GM21367 (cell line): Measurements from ENCODE around the gene SEMA3D.
A peak's percentile ranks its signal among the peaks of the same experiment; 100 is the strongest.

ENCODE experiments used
- ATAC-seq: cut with Tn5 transposase; IDR thresholded peaks from one replicate; pipeline ENCODE4 v1.9.1; 2021; ENCODE audit not compliant: unreplicated experiment

Gene SEMA3D

DNA sequence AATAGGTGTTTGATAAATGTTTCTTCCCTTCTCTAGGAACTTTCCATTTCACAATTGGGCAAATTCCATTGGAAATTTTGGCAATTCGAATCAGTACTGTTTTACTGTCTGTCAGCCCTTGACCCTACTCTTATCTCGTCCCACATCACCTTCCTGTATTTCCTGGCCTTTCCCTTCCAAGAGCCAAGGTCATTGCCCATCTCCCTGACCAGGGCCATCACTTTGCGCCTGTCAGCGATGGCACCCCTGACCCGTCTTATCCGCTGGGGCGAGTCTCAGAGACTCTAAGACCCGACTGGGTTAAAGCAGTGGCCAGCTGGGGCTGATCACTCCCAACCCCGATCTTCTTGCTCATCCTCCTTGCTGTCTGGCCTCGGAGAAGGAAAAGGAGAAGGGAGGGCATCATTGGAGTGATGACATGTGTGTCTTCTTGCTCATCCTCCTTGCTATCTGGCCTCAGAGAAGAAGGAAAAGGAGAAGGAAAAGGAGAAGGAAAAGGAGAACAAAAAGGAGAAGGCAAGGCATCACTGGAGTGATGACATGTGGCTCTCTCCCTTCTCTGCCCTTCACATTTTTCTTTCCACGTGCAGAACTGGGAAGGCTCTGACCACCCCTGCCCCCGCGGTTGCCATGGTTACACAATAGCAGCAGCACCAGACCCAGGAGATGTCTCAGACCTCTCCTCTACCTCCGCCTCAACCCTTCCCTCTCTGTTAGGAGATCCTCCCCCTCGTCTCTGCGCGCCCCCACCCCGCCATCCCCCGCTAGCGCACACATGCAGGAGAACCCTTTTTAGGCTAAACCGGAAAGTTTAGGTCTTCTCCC is 2.0 kb downstream of the SEMA3D start:
- no peak for ATAC-seq

DNA sequence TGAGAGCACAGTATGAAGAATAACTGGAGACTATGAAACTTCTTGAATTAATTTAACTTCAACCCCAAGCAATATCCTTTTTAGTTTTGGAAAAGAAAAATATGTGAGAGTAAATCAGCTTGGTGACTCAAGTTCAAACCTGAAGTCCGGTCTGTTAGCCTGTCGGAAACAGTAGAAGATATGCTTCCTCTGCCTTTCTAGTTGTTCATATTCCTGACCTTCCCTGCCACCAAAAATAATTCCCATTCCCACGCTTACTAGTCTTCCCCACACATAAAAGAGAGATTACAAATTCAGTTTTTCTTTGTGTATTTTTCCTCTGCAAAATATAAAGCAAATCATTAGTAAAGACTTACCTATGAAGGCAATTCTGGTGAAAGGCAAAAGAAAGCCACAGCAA is 3.6 kb downstream of the SEMA3D start:
- ATAC-seq, result no peak

DNA sequence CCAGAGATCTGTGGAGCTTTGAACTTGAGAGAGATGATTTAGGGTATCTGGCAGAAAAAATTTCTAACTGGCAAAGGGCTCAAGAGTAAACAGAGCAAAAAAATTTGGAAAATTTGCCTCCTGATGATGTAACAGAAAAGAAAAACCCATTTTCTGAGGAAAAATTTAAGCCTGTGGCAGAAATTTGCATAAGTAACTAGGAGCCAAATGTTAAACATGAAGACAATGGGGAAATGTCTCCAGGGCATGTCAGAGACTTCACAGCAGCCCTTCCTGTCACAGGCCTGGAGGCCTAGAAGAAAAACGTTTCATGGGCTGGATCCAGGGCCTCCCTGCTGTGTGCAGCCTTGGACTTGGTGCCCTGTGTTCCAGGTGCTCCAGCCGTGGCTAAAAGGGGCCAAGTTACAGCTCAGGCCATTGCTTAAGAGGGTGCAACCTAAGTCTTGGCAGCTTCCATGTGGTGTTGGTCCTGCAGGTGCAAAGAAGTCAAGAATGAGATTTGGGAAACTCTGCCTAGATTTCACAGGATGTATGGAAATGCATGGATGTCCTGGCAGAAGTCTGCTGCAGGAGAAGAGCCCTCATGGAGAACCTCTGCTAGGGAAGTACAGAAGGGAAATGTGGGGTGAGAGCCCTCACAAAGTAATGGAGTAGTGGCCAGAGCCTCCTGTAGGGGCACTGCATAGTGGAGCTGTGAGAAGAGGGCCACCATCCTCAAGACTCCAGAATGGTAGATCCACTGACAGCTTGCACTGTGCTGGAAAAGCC is 8.1 kb downstream of the SEMA3D start:
- ATAC-seq, result no peak

DNA sequence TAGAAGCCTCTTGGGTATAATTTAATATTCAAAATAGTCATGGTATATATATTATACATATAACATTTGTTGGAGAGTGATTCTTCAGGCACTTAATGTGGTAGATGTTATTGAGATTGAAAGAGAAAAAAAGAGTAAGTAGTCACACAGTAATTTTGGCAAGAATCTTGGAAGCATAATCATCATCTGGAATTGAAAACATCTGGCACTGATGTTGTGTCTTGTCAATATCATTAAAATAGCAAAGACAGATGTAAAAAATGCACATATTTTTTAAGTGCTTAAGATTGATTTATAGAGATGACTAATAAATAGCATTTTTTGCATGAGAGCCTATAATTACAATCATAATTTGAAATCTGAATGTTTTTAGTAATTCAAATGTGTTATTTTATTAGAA is 9.5 kb downstream of the SEMA3D start:
- no peak for ATAC-seq

DNA sequence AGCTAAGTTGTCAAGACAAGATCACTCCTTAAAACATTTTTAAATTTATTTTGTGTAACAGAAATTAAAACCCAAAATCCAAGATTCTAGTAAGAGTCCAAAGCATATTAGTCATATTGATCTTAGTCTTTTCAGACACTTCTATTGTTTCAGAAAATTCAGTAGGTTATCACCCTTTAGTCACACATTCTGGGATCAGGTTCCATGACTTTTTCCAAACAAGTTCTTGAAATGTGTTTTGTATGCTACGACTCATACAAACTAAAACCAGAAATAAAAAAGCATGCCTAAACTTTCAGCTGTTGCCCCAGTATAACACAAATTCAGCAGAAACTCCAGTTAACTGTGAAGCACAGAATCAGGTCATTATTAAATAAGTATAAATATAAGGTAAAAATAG is 10.7 kb downstream of the SEMA3D start:
- ATAC-seq, result no peak

DNA sequence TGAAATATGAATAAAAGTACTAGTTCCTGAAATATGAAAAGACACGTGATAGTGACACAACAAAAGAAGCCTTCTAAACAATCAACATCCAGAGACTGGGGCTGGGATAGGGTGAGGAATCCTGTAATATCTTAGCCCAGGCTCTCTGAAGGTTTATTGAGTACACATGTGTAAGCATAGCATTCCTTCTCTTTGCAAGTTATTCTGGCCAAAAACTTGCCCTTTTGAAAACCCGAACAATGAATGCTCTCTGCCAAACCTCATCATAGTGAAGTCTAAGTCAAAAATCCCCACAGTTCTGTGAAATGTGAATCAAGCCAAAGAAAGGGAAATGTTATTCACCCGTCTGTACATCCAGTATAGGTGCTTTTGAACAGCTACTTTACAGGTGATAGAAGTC is 11.6 kb downstream of the SEMA3D start:
- no peak for ATAC-seq

DNA sequence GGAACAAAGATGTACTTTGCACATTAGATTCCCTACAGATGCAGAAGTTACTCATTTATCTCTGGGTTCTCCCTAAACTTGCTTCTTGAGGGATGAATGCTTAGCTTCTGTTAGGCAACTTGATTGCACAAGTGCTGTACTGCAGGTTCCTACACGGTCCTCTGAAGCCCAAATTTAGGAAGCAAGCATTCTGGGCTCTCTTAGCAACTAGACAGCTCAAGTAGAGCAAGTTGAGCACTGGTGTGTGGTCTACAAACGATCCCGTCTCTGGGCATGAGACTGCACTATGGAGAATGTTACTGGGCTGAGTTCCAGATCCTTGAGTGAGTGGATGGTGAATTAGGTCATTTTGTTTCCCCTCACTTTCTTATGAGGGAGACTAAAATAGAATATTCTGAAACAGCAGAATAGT is 14.3 kb downstream of the SEMA3D start:
- no peak for ATAC-seq

DNA sequence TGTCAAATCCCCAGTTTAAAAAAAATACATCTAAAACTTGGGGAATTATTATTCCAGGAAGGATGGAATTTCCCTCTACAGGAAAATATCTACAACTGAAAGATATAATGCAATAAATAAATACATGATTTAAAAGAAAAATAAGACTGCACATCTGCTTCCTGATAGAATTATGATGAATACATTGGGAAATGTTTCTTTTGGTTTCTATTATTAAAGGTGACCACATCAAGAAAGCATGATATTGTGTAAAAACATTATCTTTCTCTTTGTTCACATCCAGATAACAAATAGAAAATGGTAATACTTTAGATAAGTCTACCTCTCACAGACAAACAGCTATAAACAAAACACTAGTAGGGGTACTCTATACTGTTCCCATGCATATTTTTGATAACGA is 19.2 kb downstream of the SEMA3D start:
- ATAC-seq, result no peak

DNA sequence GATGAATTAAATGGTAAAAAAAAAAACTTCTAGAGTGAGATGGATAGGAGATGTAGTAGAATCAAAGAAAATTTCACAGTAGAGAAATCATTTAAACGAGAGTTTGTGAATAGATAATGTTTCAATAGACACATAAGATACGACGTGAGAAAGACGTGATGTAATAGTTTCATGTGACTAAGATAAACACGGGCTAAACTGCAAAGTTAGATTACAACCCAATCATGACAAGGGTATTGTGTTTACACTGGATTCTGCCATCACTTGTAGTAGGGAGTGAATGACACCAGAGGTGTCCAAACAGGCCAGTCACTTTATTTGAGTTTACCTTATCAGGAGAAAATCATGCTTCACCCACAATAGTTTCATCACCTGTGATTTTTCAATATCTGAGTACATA is 21.6 kb downstream of the SEMA3D start:
- ATAC-seq, result no peak

DNA sequence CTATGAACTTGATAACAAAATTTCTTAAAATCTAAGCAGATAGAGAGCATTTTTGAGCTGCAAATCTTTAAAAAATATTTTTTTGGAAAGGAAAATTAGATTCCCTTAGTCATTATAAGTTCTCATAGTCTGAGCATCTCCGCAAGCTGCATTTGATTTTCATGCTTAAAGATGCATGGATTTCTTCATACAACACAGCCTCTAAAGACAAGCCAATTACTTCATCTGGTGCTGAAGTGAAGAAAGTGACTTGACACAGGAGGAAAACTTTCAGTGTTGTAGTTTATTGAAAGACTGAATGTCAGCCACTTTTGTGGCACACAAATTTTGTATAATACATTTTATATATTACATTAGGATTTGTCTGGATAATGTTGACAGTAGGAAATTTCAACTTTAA is 22.5 kb downstream of the SEMA3D start:
- ATAC-seq, result no peak

DNA sequence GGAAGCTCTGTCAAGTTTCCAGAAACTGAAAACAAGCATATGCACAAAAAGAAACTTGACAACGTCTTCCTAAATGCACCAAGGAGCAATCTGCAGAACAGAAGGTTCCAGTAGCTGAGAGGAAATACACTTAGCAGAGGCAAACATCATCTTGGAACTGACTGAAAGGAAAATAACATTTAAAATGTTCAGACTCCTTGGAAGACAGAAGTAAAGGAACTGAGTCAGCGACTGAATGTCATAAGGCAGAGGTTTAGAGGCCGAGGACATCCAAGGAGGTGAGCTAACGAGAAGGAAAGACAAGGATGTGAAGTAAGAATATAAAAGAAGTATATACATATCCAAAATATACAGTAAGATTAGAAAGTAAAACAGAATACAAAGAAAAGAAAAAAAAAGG is 24.1 kb downstream of the SEMA3D start:
- no peak for ATAC-seq

DNA sequence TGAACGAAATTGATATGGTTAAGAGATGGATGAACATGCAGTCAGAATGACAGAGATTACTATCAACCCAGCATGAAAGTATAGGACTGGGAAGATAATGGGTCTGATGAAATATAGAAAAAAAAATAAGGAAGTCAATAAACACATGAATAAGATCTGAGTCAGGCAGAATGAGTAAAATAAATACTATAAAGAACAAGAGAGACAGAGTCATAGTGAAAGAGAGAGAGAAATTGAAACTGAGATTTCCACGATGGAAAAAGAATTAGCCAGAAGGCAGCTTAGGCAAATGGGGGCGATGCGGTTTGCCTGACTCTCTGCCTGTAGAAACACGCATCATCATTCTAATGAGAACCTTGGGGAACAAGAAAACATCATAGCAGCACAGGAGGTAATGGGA is 26.6 kb downstream of the SEMA3D start:
- peak; percentile 83 for ATAC-seq

DNA sequence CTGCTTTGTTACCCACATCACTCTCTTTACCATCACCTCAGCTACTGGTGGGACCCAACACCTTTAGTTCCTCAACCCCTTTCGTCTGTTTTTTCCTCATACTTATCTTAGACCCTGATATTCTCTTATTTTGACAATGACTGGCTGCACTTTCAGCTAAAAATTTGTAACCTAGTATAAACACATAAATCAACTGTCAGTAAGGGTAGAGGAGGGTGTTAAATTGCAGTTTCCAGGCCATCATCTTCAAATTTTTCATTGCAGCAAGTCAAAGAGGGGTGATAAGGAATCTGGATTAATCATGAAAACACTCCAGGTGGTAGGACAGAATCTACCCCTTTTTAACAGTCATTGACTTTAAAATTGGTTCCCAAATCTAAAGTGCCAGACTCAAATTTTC is 27.9 kb downstream of the SEMA3D start:
- no peak for ATAC-seq

DNA sequence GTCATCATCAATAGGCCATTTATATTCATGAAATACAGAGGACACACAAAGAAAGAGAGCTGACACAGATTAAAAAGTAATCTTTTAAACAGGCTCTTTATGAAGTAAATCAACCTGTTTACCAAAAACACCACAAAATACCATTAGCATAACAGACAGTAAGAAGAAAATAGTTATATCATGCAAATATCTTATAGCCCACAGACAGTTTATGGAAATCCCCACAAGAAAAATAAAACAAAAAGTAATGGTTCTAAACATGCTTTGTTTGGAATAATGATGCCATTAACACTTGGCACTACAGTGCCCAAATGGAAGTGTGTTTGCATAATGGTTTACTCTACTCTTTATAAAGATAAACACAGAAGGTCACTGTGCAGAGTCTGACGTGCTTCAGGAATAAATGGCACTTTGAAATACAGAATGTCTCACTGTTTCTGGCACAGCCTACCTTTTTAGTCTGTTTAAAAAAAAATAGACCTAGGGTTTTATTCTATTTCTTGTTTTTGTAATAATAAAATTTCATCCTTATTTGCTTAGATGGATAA is 30.1 kb downstream of the SEMA3D start:
- ATAC-seq, result no peak

DNA sequence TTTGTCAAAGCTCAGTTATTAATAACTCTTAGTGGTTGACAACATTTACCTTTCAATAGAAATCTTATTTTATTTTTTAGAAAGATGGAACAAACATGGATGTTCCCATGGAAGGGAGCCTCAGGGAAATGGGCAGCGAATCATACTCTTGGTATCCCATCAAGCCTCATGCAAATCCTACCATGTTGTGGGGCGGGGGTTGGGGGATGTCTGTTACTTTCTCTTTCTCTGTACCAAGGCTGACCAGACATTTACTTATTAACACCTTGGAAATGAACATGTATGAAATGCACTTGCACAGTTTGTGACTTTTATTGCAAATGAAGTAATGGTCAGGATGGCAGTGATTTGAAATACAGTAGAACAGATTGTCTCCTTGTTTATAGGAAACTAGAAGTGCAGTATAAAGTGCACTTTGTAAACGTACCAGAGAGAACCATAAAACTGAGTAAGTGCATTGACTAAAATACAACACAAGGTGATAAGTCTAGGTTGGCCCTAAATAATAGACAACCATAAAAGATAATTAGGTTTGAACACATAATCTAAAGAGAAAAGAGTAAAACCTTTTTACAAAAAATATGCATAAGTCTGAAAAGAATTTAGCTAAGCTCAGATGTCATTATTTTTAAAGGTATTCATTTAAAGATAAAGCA is 32.4 kb downstream of the SEMA3D start:
- ATAC-seq, result no peak

DNA sequence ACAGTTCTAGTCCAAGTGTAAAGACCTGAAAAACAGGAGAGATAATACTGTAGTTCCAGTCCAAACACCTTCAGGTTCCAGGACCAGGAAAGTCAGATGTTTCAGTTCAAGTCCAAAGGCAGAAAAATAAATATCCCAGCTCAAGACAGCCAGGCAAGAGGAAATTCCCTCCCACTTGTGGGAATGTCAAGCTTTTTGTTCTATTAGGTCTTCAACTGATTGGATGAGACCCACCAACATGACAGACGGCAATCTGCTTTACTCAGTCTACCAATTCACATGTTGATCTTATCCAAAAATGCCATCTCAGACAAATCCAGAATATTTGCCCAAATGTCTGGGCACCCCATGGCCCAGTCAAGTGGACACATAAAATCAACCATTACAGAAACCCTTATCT is 33.1 kb downstream of the SEMA3D start:
- ATAC-seq, result no peak

DNA sequence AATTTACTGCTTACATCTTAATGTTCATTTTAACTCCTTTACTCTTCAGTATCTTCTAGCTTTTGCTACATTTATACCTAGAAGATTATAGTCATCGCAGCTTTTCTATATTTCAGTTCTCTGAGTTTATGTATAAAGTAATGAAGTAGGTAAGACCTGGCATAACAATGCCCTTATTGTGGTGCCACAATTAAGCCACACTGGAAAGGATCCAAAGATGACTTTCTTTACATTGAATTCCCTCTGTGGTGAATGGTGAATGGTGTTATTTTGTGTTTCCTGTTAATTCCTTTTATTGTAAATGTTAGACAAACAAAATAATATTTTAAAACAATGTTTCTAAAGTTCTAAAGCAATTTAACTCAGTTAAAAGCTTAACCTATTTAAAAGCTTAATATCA is 36.2 kb downstream of the SEMA3D start:
- no peak for ATAC-seq

DNA sequence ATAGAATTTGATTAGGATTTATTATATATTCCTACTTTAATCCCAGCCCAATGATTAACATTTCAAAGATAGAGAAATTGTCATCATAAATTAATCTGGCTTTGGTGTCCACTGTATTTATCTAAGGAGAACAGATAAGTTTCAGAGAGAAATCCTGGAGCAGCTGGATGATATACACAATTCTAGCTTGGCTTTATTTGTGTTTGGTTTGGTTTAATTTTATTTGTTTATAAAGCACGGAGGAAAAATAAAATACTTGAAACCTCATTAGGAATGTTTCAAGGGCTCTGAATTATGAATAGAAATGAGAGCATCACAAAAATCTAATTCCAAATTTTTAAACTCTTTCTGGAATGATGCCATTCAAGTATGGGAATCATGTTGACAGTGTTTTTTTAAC is 42.1 kb downstream of the SEMA3D start:
- no peak for ATAC-seq

DNA sequence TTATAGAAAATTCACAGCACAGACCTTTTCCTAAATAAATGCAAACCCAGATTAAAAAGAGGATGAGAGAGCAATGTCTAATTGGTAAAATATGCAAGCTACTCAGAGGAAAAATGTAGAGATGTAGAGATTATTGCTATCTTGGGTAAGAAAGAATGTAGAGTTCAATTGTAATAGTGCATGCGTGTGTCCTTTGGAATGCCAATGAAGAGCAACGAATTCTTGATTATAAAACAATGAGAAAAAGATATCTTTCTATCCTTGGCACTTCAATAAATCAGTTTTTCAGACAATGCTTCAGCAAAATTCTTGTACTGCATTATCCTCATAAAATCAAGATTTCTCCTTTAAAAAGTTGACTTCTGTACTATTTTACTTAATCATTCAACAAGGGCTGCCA is 50.9 kb downstream of the SEMA3D start:
- no peak for ATAC-seq

DNA sequence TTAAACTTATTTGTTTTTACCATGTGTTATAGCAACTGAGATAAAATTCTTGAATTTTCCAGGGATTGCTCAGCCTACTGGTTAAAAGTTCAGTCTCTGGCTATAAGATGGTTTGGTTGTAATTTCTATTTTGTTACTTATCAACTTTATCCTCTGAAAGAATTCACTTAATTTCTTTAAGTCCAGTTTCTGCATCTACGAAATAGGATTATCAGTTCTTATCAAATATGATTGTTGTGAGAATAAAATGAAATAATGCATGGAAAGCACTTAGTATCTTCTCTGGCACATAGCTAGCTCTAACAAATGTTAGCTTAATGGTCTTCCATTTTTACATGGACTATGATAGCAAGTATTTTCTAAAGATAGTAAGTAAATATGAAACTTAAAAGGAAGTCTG is 53.3 kb downstream of the SEMA3D start:
- no peak for ATAC-seq

DNA sequence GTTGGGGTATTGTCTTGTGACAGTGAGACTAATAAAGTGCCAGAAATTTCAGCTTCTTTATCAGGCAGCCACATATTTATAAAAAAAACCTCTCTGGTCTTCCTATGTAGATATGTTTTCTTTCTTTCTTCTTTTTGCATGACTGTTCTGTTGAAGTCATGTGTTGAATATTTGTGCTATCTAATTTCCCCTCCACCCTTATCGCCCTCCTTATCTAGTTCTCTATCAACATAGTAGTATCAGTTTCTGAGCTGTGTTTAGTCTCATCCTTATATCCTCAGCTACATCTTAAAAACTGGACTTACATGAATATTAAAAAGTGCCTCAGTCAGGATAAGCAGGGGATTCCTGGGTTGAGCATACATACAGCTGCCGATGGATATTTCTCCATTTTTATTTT is 53.9 kb downstream of the SEMA3D start:
- no peak for ATAC-seq

DNA sequence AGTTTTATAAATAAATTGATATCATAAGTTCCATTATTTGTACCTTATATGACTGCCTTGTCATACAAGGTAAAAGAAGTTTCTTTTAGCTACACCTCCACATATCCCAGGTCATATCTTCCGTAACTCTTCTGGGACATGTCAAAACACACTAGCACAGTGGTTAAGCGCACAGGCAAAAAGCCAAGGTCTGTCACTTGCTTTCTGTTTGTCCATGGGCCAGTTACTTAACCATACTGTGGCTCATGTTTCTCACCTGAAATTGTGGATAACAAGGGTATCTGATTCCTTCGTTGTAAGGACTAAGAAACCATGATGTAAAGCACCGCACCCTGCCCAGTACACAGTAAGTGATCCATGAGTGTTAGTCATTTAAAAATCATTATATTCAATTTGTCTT is 56.2 kb downstream of the SEMA3D start:
- no peak for ATAC-seq
